Lower leg skin (tissue), 3 donors: ENCODE results near the gene HRK.

Experiments used
- CTCF ChIP-seq, 3 donors: fragments of 450-650 bp; IDR thresholded peaks; one replicate each; pipeline ENCODE4 v1.5.1; 2016; ENCODE audit warnings: antibody characterized with exemption in 3 of 3, mild to moderate bottlenecking in 3 of 3, moderate library complexity in 2 of 3
- POLR2A ChIP-seq, 2 donors: fragments of 450-650 bp; IDR thresholded peaks; one replicate each; pipeline ENCODE4 v1.6.1; 2016 to 2017; ENCODE audit warnings: antibody characterized with exemption in 2 of 2, mild to moderate bottlenecking in 1 of 2, moderate library complexity in 1 of 2

DNA sequence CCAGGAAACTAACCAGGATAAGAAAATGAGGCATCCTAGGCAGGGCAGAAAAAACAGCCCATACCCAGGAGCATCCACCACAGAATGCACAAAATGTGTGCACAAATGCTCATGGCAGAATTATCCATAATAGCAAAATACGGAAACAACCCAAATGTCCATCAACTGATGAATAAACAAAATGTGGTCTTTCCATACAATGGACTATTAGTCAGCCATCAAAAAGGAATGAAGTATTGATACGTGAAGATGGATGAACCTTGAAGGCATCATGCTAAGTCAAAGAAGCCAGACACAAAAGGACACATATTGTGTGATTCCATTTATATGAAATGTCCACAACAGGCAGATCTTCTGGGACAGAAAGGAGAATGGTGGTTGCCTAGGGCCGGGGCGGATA is 19.1 kb downstream of the HRK start:
- TF ChIP-seq CTCF (IDR thresholded peaks at IDR 0.05) (no peak), POLR2A (IDR thresholded peaks at IDR 0.05) (no peak)
